IPS-18a (cell line): ENCODE measurements around the gene POLQ.
"Not testable (repeated sequence)": the region's sequence is repeated elsewhere in the genome, so short reads cannot be mapped to it uniquely, and the experiment has no call there.

Experiments used
- H3K27ac ChIP-seq: one replicate; pipeline ENCODE4 v1.5.1; 2013; ENCODE audit warnings: low read length
- H3K27me3 ChIP-seq: one replicate; pipeline ENCODE4 v1.6.1; 2013; ENCODE audit warnings: mild to moderate bottlenecking, low read length; ENCODE audit not compliant: control insufficient read depth, insufficient read depth
- H3K36me3 ChIP-seq: one replicate; pipeline ENCODE4 v1.6.1; 2013; ENCODE audit warnings: low read depth, low read length; ENCODE audit not compliant: control insufficient read depth
- H3K4me1 ChIP-seq: one replicate; pipeline ENCODE4 v1.6.1; 2013; ENCODE audit warnings: low read depth, low read length; ENCODE audit not compliant: control insufficient read depth
- H3K4me3 ChIP-seq: one replicate; pipeline ENCODE4 v1.5.1; 2013; ENCODE audit warnings: low read length
- H3K9ac ChIP-seq: one replicate; pipeline ENCODE4 v1.6.1; 2013; ENCODE audit warnings: mild to moderate bottlenecking, low read length, moderate library complexity
- H3K9me3 ChIP-seq: one replicate; pipeline ENCODE4 v1.6.1; 2013; ENCODE audit warnings: low read depth, low read length; ENCODE audit not compliant: control insufficient read depth

The POLQ gene

GRCh38 chr3:121411523-121411922 is 134.3 kb downstream of the POLQ start:
- Histone ChIP-seq H3K9me3 (no peaks in the 10 kb centered on the region), H3K4me3 (no peak overlapping the region), H3K9ac (no peak overlapping the region), H3K4me1 (no peaks in the 10 kb centered on the region), H3K27ac (no peak overlapping the region), H3K27me3 (no peaks in the 10 kb centered on the region), H3K36me3 (no peaks in the 10 kb centered on the region)

- no peaks in the 10 kb centered on the region for H3K36me3 ChIP-seq
- no peaks in the 10 kb centered on the region for H3K4me1 ChIP-seq
- H3K9ac ChIP-seq = no peak overlapping the region
- H3K27ac ChIP-seq = no peak overlapping the region
- no peaks in the 10 kb centered on the region for H3K9me3 ChIP-seq
- no peaks in the 10 kb centered on the region for H3K27me3 ChIP-seq
- no peak overlapping the region for H3K4me3 ChIP-seq
These were observed 140.2 kb downstream of the POLQ start for GRCh38 chr3:121405631-121406030.

GRCh38 chr3:121399820-121400219 is 146.0 kb downstream of the POLQ start:
- Histone ChIP-seq H3K27me3 (no peaks in the 10 kb centered on the region), H3K9me3 (no peaks in the 10 kb centered on the region), H3K4me1 (no peaks in the 10 kb centered on the region), H3K27ac (no peak overlapping the region), H3K36me3 (no peaks in the 10 kb centered on the region), H3K4me3 (no peak overlapping the region), H3K9ac (no peak overlapping the region)

GRCh38 chr3:121398051-121398450 is 147.7 kb downstream of the POLQ start:
- not testable (repeated sequence) for H3K4me3 ChIP-seq, H3K36me3 ChIP-seq, H3K27ac ChIP-seq, H3K9ac ChIP-seq, H3K9me3 ChIP-seq, H3K4me1 ChIP-seq, H3K27me3 ChIP-seq

- not testable (repeated sequence) for H3K36me3 ChIP-seq, H3K4me1 ChIP-seq, H3K27me3 ChIP-seq, H3K27ac ChIP-seq, H3K4me3 ChIP-seq, H3K9ac ChIP-seq, H3K9me3 ChIP-seq
These were observed 149.8 kb downstream of the POLQ start for GRCh38 chr3:121395967-121396366.

- H3K36me3 ChIP-seq, H3K9me3 ChIP-seq, H3K27me3 ChIP-seq, H3K27ac ChIP-seq, H3K4me1 ChIP-seq, H3K4me3 ChIP-seq, H3K9ac ChIP-seq: not testable (repeated sequence)
These were observed 157.5 kb downstream of the POLQ start for GRCh38 chr3:121388308-121388707.
